ENCODE measurements around the gene PADI3.

- TF ChIP-seq EP300 (IDR thresholded peaks at IDR 0.05), result no peak
- TF ChIP-seq CTCF (IDR thresholded peaks at IDR 0.05), result no peak
- no peak for TF ChIP-seq POLR2A (IDR thresholded peaks at IDR 0.05; ENCODE audit: low read depth)
These were observed 46.4 kb downstream of the PADI3 start for GRCh38 chr1:17295292-17295691.
